HG02870 (cell line): ENCODE measurements around the gene TRAFD1.
"Not testable (repeated sequence)": the region's sequence is repeated elsewhere in the genome, so short reads cannot be mapped to it uniquely, and the experiment has no call there.

Experiments used
- ATAC-seq: cut with Tn5 transposase; IDR thresholded peaks from one replicate; pipeline ENCODE4 v1.9.1; 2021; ENCODE audit warnings: mild to moderate bottlenecking, moderate library complexity; ENCODE audit not compliant: unreplicated experiment

The TRAFD1 gene

GRCh38 chr12:112125250-112125999 lies at the start of gene TRAFD1:
Gene TRAFD1 (plus strand): TSS chr12:112125560. CDS start chr12:112130523, 4,963 bp downstream.
- peak; percentile 95 for ATAC-seq

- ATAC-seq, result no peak
These were observed 38.1 kb upstream of the TRAFD1 start for GRCh38 chr12:112087055-112087850.

- no peak for ATAC-seq
These were observed 37.5 kb upstream of the TRAFD1 start for GRCh38 chr12:112087851-112088250.

- no peak for ATAC-seq
These were observed 33.8 kb upstream of the TRAFD1 start for GRCh38 chr12:112091563-112091962.

GRCh38 chr12:112096070-112096469 lies 29.3 kb upstream of the TRAFD1 start:
- peak; percentile 95 for ATAC-seq

- ATAC-seq, result no peak
These were observed 28.7 kb upstream of the TRAFD1 start for GRCh38 chr12:112096667-112097066.

GRCh38 chr12:112097641-112098040 lies 27.7 kb upstream of the TRAFD1 start:
- ATAC-seq, result no peak

- ATAC-seq, result not testable (repeated sequence)
These were observed 24.9 kb upstream of the TRAFD1 start for GRCh38 chr12:112100500-112100899.

GRCh38 chr12:112102127-112102526 lies 23.2 kb upstream of the TRAFD1 start:
- no peak for ATAC-seq

GRCh38 chr12:112102746-112103145 lies 22.6 kb upstream of the TRAFD1 start:
- ATAC-seq, result not testable (repeated sequence)

- no peak for ATAC-seq
These were observed 21.4 kb upstream of the TRAFD1 start for GRCh38 chr12:112103758-112104503.

GRCh38 chr12:112105891-112106290 lies 19.5 kb upstream of the TRAFD1 start:
- no peak for ATAC-seq

GRCh38 chr12:112107306-112108201 lies 17.8 kb upstream of the TRAFD1 start:
- no peak for ATAC-seq

- ATAC-seq, result peak; percentile 58
These were observed 16.9 kb upstream of the TRAFD1 start, which contains the start of gene NAA25 for GRCh38 chr12:112108202-112109079. Gene NAA25 (minus strand): TSS chr12:112108783. CDS start chr12:112108773, 10 bp downstream.

GRCh38 chr12:112110787-112111662 lies 14.3 kb upstream of the TRAFD1 start:
- ATAC-seq, result not testable (repeated sequence)

- ATAC-seq, result no peak
These were observed 13.4 kb upstream of the TRAFD1 start for GRCh38 chr12:112111931-112112330.

GRCh38 chr12:112112409-112113133 lies 12.8 kb upstream of the TRAFD1 start:
- ATAC-seq, result no peak
